ENCODE data around the gene GABRB1.

Gene GABRB1

GRCh38 chr4:47049347-47049746 lies 18.0 kb downstream of the GABRB1 start:
- H3K27ac ChIP-seq (ENCODE audit: low read length): no peak overlapping the region
- H3K36me3 ChIP-seq (ENCODE audit: control insufficient read depth in 2 of 2, insufficient read depth in 2 of 2, low read length in 2 of 2): no peaks in the 10 kb centered on the region
- H3K4me1 ChIP-seq (ENCODE audit: control insufficient read depth, insufficient read depth, low read length): no peaks in the 10 kb centered on the region

GRCh38 chr4:47050761-47051725 lies 19.7 kb downstream of the GABRB1 start:
- Histone ChIP-seq H3K27me3 (ENCODE audit: control insufficient read depth in 1 of 2, insufficient read depth in 2 of 2, low read length in 2 of 2) (no peaks in the 10 kb centered on the region), H3K9me3 (ENCODE audit: control insufficient read depth in 2 of 2, low read length in 2 of 2) (no peaks in the 10 kb centered on the region), H3K4me1 (ENCODE audit: control insufficient read depth, insufficient read depth, low read length) (no peaks in the 10 kb centered on the region), H3K36me3 (ENCODE audit: control insufficient read depth in 2 of 2, insufficient read depth in 2 of 2, low read length in 2 of 2) (no peaks in the 10 kb centered on the region), H3K4me3 (ENCODE audit: low read length in 2 of 2) (no peak overlapping the region), H3K27ac (ENCODE audit: low read length) (no peak overlapping the region), H3K9ac (ENCODE audit: low read length in 2 of 2) (no peak overlapping the region)

More at GRCh38 chr4:47049347-47049746, 18.0 kb downstream of the GABRB1 start:
- H3K4me3 ChIP-seq (ENCODE audit: low read length in 2 of 2): no peak overlapping the region
- H3K9ac ChIP-seq (ENCODE audit: low read length in 2 of 2): no peak overlapping the region
- H3K9me3 ChIP-seq (ENCODE audit: control insufficient read depth in 2 of 2, low read length in 2 of 2): no peaks in the 10 kb centered on the region
- H3K27me3 ChIP-seq (ENCODE audit: control insufficient read depth in 1 of 2, insufficient read depth in 2 of 2, low read length in 2 of 2): no peaks in the 10 kb centered on the region

DNA sequence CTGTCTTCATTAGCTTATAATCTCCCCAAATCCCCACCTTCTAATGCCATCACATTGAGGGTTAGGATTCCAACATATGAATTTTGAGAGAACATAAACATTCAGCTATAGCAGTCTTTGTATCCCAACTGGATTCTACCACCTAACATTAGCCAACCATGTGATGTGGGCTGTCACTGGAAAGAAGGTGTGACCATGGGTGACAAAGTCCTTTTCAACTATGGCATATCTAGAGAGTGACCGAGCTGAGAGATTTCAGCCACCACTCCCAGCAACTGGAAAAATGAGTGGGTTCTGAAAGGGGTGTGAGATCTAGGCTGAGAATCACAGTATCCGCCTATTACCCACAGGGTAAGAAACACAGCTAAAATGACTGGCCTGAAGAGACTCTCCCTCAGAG lies 22.1 kb downstream of the GABRB1 start:
- Histone ChIP-seq H3K9ac (ENCODE audit: low read length in 2 of 2) (no peak overlapping the region), H3K4me3 (ENCODE audit: low read length in 2 of 2) (no peak overlapping the region), H3K4me1 (ENCODE audit: control insufficient read depth, insufficient read depth, low read length) (no peaks in the 10 kb centered on the region), H3K36me3 (ENCODE audit: control insufficient read depth in 2 of 2, insufficient read depth in 2 of 2, low read length in 2 of 2) (no peaks in the 10 kb centered on the region), H3K27ac (ENCODE audit: low read length) (no peak overlapping the region), H3K9me3 (ENCODE audit: control insufficient read depth in 2 of 2, low read length in 2 of 2) (no peaks in the 10 kb centered on the region), H3K27me3 (ENCODE audit: control insufficient read depth in 1 of 2, insufficient read depth in 2 of 2, low read length in 2 of 2) (no peaks in the 10 kb centered on the region)

DNA sequence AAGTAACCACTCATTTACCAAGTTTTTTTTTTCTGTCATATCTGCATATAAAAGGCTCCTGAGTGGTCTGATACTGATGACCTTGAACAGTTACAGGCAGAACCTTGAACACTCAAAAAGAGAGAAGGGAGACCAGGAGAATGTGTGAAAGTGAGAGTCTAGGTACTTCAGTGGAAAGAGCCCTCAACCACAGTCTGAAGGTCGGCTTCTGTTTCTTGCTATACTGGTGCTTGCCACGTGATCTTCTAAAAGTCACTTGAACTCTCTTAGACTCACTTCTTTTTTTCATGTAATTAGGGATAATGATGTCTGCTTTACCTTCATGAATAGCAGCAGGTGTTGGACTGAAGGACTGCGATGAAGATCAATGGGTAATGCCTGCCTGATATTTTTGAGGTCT lies 22.8 kb downstream of the GABRB1 start:
- H3K27ac ChIP-seq (ENCODE audit: low read length): no peak overlapping the region
- no peaks in the 10 kb centered on the region for H3K36me3 ChIP-seq (ENCODE audit: control insufficient read depth in 2 of 2, insufficient read depth in 2 of 2, low read length in 2 of 2)
- no peak overlapping the region for H3K9ac ChIP-seq (ENCODE audit: low read length in 2 of 2)
- no peaks in the 10 kb centered on the region for H3K4me1 ChIP-seq (ENCODE audit: control insufficient read depth, insufficient read depth, low read length)
- no peaks in the 10 kb centered on the region for H3K27me3 ChIP-seq (ENCODE audit: control insufficient read depth in 1 of 2, insufficient read depth in 2 of 2, low read length in 2 of 2)
- no peaks in the 10 kb centered on the region for H3K9me3 ChIP-seq (ENCODE audit: control insufficient read depth in 2 of 2, low read length in 2 of 2)
- no peak overlapping the region for H3K4me3 ChIP-seq (ENCODE audit: low read length in 2 of 2)

DNA sequence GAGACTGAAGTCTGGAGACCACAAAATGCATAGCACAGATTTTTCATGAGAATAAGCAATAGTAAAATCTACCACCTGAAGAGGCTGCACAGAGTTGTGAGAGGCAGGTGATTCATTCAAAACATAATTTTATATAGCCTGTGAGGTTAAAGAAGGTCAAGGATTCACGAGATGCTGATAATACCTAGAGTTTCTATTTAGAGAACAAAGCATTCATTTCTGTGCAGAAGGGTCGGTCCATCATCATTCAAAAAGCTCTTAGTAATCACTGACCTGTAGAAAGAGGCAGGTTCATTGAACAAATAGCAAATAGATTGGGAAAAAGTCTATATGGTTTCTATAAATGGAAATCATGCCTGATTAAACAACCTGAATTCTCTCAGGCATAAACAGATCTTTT lies 26.6 kb downstream of the GABRB1 start:
- H3K4me3 ChIP-seq (ENCODE audit: low read length in 2 of 2): no peak overlapping the region
- H3K27me3 ChIP-seq (ENCODE audit: control insufficient read depth in 1 of 2, insufficient read depth in 2 of 2, low read length in 2 of 2): no peaks in the 10 kb centered on the region
- no peak overlapping the region for H3K27ac ChIP-seq (ENCODE audit: low read length)
- H3K36me3 ChIP-seq (ENCODE audit: control insufficient read depth in 2 of 2, insufficient read depth in 2 of 2, low read length in 2 of 2): no peaks in the 10 kb centered on the region
- no peaks in the 10 kb centered on the region for H3K4me1 ChIP-seq (ENCODE audit: control insufficient read depth, insufficient read depth, low read length)
- no peaks in the 10 kb centered on the region for H3K9me3 ChIP-seq (ENCODE audit: control insufficient read depth in 2 of 2, low read length in 2 of 2)
- H3K9ac ChIP-seq (ENCODE audit: low read length in 2 of 2): no peak overlapping the region

DNA sequence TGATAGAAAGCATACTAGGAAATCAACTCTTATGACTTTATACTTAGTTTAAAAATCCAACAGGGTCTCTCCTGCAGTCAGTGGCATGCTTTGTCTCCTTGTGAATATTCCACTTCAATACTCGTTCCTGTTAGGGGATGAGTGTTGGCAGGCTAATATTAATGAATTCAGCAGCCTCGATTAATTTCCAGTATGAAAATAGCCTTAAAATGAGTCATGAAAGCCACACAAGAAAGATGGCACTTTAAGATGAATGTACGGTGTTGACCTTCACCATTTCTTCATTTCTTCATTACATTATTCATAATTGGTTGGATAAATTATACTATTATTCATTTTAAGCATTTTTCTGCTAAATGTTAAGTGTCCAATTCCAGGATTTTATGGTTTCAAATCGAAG lies 29.2 kb downstream of the GABRB1 start:
- no peaks in the 10 kb centered on the region for H3K36me3 ChIP-seq (ENCODE audit: control insufficient read depth in 2 of 2, insufficient read depth in 2 of 2, low read length in 2 of 2)
- H3K4me3 ChIP-seq (ENCODE audit: low read length in 2 of 2): no peak overlapping the region
- H3K4me1 ChIP-seq (ENCODE audit: control insufficient read depth, insufficient read depth, low read length): no peaks in the 10 kb centered on the region
- no peak overlapping the region for H3K9ac ChIP-seq (ENCODE audit: low read length in 2 of 2)
- no peak overlapping the region for H3K27ac ChIP-seq (ENCODE audit: low read length)
- H3K9me3 ChIP-seq (ENCODE audit: control insufficient read depth in 2 of 2, low read length in 2 of 2): no peaks in the 10 kb centered on the region
- no peaks in the 10 kb centered on the region for H3K27me3 ChIP-seq (ENCODE audit: control insufficient read depth in 1 of 2, insufficient read depth in 2 of 2, low read length in 2 of 2)

GRCh38 chr4:47061435-47061834 lies 30.1 kb downstream of the GABRB1 start:
- H3K27ac ChIP-seq (ENCODE audit: low read length): no peak overlapping the region
- no peak overlapping the region for H3K9ac ChIP-seq (ENCODE audit: low read length in 2 of 2)
- no peaks in the 10 kb centered on the region for H3K36me3 ChIP-seq (ENCODE audit: control insufficient read depth in 2 of 2, insufficient read depth in 2 of 2, low read length in 2 of 2)
- H3K27me3 ChIP-seq (ENCODE audit: control insufficient read depth in 1 of 2, insufficient read depth in 2 of 2, low read length in 2 of 2): no peaks in the 10 kb centered on the region
- no peaks in the 10 kb centered on the region for H3K4me1 ChIP-seq (ENCODE audit: control insufficient read depth, insufficient read depth, low read length)
- no peak overlapping the region for H3K4me3 ChIP-seq (ENCODE audit: low read length in 2 of 2)
- H3K9me3 ChIP-seq (ENCODE audit: control insufficient read depth in 2 of 2, low read length in 2 of 2): no peaks in the 10 kb centered on the region

DNA sequence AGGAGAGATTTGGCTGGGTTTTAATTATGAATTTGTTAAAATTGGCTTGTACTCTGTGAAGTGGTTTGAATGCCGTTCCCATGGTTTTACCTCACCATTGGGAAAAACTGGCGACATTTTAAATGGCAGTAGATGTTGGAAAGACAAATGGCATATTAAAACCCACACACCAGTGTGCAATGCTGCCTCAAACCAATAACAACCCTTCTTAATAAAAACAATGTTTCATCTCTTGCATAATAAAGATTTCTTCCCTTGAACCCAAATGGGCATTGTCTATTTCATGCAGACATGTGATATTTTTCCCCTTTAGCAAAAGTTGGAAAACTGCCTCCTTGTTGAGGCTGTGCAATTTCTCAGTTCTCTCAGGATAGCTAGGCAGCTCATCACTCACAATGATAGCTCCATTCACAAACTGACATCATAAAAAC lies 33.7 kb downstream of the GABRB1 start:
- no peaks in the 10 kb centered on the region for H3K27me3 ChIP-seq (ENCODE audit: control insufficient read depth in 1 of 2, insufficient read depth in 2 of 2, low read length in 2 of 2)
- no peak overlapping the region for H3K27ac ChIP-seq (ENCODE audit: low read length)
- no peak overlapping the region for H3K9ac ChIP-seq (ENCODE audit: low read length in 2 of 2)
- no peaks in the 10 kb centered on the region for H3K9me3 ChIP-seq (ENCODE audit: control insufficient read depth in 2 of 2, low read length in 2 of 2)
- H3K4me3 ChIP-seq (ENCODE audit: low read length in 2 of 2): no peak overlapping the region
- no peaks in the 10 kb centered on the region for H3K4me1 ChIP-seq (ENCODE audit: control insufficient read depth, insufficient read depth, low read length)
- no peaks in the 10 kb centered on the region for H3K36me3 ChIP-seq (ENCODE audit: control insufficient read depth in 2 of 2, insufficient read depth in 2 of 2, low read length in 2 of 2)

- no peaks in the 10 kb centered on the region for H3K4me1 ChIP-seq (ENCODE audit: control insufficient read depth, insufficient read depth, low read length)
These were observed 37.6 kb downstream of the GABRB1 start for GRCh38 chr4:47068986-47069385.

DNA sequence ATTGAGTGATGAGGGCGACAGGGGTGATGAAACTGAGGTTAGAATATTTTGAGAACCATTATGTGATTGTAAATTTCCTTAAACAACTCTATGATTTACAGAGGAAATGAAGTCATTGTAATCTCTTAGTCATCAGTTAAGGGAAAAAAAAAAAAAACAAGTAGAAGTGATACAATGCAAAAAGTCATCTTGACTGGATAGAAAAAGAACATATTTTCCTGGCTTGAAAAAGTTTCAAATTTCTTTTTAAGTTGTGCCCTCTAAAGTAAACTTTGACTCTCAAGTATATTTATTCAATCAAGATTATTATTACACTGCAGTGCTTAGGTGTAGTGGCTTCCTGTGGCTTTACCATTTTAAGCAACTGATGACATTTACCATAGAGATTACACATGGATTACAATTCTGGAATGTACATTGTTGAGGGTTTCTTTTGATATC lies 40.6 kb downstream of the GABRB1 start:
- H3K4me1 ChIP-seq (ENCODE audit: control insufficient read depth, insufficient read depth, low read length): no peaks in the 10 kb centered on the region
- no peaks in the 10 kb centered on the region for H3K27me3 ChIP-seq (ENCODE audit: control insufficient read depth in 1 of 2, insufficient read depth in 2 of 2, low read length in 2 of 2)
- no peaks in the 10 kb centered on the region for H3K36me3 ChIP-seq (ENCODE audit: control insufficient read depth in 2 of 2, insufficient read depth in 2 of 2, low read length in 2 of 2)
- H3K9ac ChIP-seq (ENCODE audit: low read length in 2 of 2): no peak overlapping the region
- no peaks in the 10 kb centered on the region for H3K9me3 ChIP-seq (ENCODE audit: control insufficient read depth in 2 of 2, low read length in 2 of 2)
- no peak overlapping the region for H3K4me3 ChIP-seq (ENCODE audit: low read length in 2 of 2)
- H3K27ac ChIP-seq (ENCODE audit: low read length): no peak overlapping the region

More at GRCh38 chr4:47068986-47069385, 37.6 kb downstream of the GABRB1 start:
- no peaks in the 10 kb centered on the region for H3K36me3 ChIP-seq (ENCODE audit: control insufficient read depth in 2 of 2, insufficient read depth in 2 of 2, low read length in 2 of 2)
- H3K27ac ChIP-seq (ENCODE audit: low read length): no peak overlapping the region
- no peaks in the 10 kb centered on the region for H3K9me3 ChIP-seq (ENCODE audit: control insufficient read depth in 2 of 2, low read length in 2 of 2)
- H3K9ac ChIP-seq (ENCODE audit: low read length in 2 of 2): no peak overlapping the region
- no peaks in the 10 kb centered on the region for H3K27me3 ChIP-seq (ENCODE audit: control insufficient read depth in 1 of 2, insufficient read depth in 2 of 2, low read length in 2 of 2)
- H3K4me3 ChIP-seq (ENCODE audit: low read length in 2 of 2): no peak overlapping the region

- no peak overlapping the region for H3K9ac ChIP-seq (ENCODE audit: low read length in 2 of 2)
- H3K9me3 ChIP-seq (ENCODE audit: control insufficient read depth in 2 of 2, low read length in 2 of 2): no peaks in the 10 kb centered on the region
- H3K27me3 ChIP-seq (ENCODE audit: control insufficient read depth in 1 of 2, insufficient read depth in 2 of 2, low read length in 2 of 2): no peaks in the 10 kb centered on the region
- H3K27ac ChIP-seq (ENCODE audit: low read length): no peak overlapping the region
- H3K36me3 ChIP-seq (ENCODE audit: control insufficient read depth in 2 of 2, insufficient read depth in 2 of 2, low read length in 2 of 2): no peaks in the 10 kb centered on the region
- H3K4me3 ChIP-seq (ENCODE audit: low read length in 2 of 2): no peak overlapping the region
- H3K4me1 ChIP-seq (ENCODE audit: control insufficient read depth, insufficient read depth, low read length): no peaks in the 10 kb centered on the region
These were observed 42.3 kb downstream of the GABRB1 start for GRCh38 chr4:47073647-47074046.
